DMS 273 (cell line): ENCODE data around the gene TNFRSF1B.

Experiments
- DNase-seq: peaks from one replicate; lab custom pipeline; 2025; ENCODE audit not compliant: unreplicated experiment; lab: John Stamatoyannopoulos, UW

The TNFRSF1B gene

GRCh38 chr1:12166834-12167492 is at the start of gene TNFRSF1B:
TNFRSF1B (plus strand) TSS chr1:12166991; CDS start chr1:12167092, 101 bp downstream.
- DNase-seq, result peak; percentile 63

- DNase-seq, result peak; percentile 50
Observed at GRCh38 chr1:12121212-12122003, 45.4 kb upstream of the TNFRSF1B start.

- DNase-seq, result no peak
Observed at GRCh38 chr1:12123172-12123571, 43.6 kb upstream of the TNFRSF1B start.

- DNase-seq, result peak; percentile 85
Observed at GRCh38 chr1:12124693-12125421, 41.9 kb upstream of the TNFRSF1B start.

GRCh38 chr1:12125422-12126355 is 41.1 kb upstream of the TNFRSF1B start:
- DNase-seq, result peak; percentile 16

GRCh38 chr1:12126781-12127180 is 40.0 kb upstream of the TNFRSF1B start:
- DNase-seq, result no peak

GRCh38 chr1:12127206-12127810 is 39.5 kb upstream of the TNFRSF1B start:
- no peak for DNase-seq

GRCh38 chr1:12128120-12128519 is 38.7 kb upstream of the TNFRSF1B start:
- no peak for DNase-seq

GRCh38 chr1:12129624-12130023 is 37.2 kb upstream of the TNFRSF1B start:
- no peak for DNase-seq

GRCh38 chr1:12130466-12131130 is 36.2 kb upstream of the TNFRSF1B start:
- no peak for DNase-seq

- no peak for DNase-seq
Observed at GRCh38 chr1:12132078-12132477, 34.7 kb upstream of the TNFRSF1B start.

- no peak for DNase-seq
Observed at GRCh38 chr1:12134716-12135115, 32.1 kb upstream of the TNFRSF1B start.

- DNase-seq, result no peak
Observed at GRCh38 chr1:12135612-12136011, 31.2 kb upstream of the TNFRSF1B start.

- DNase-seq, result no peak
Observed at GRCh38 chr1:12136916-12137610, 29.7 kb upstream of the TNFRSF1B start.

- DNase-seq, result peak; percentile 17
Observed at GRCh38 chr1:12138196-12139168, 28.3 kb upstream of the TNFRSF1B start.

- DNase-seq, result no peak
Observed at GRCh38 chr1:12140016-12140415, 26.8 kb upstream of the TNFRSF1B start.

GRCh38 chr1:12140515-12141162 is 26.2 kb upstream of the TNFRSF1B start:
- no peak for DNase-seq
